Muscle of leg (tissue), 11 donors: ENCODE measurements around the gene MRPS12. TPM values are rescaled to one million over a fixed set of nuclear protein-coding genes. Genes with fewer than 3 reads are reported as not detected.
"Not testable (repeated sequence)": the region's sequence is repeated elsewhere in the genome, so short reads cannot be mapped to it uniquely, and the experiment has no call there.

Source experiments
- DNase-seq: peaks from one replicate; pipeline ENCODE4 v3.0.0; 2013
- H3K27ac ChIP-seq: one replicate; pipeline ENCODE4 v1.5.1; 2013; ENCODE audit warnings: mild to moderate bottlenecking, low read length, control low read depth
- H3K27me3 ChIP-seq: one replicate; pipeline ENCODE4 v1.6.1; 2013; ENCODE audit warnings: low read length; ENCODE audit not compliant: control insufficient read depth, insufficient read depth
- H3K36me3 ChIP-seq: one replicate; pipeline ENCODE4 v1.6.1; 2013; ENCODE audit warnings: low read length; ENCODE audit not compliant: control insufficient read depth, insufficient read depth
- H3K4me1 ChIP-seq: one replicate; pipeline ENCODE4 v1.6.1; 2013; ENCODE audit warnings: low read length; ENCODE audit not compliant: control insufficient read depth, insufficient read depth
- H3K4me3 ChIP-seq: one replicate; pipeline ENCODE4 v1.5.1; 2013; ENCODE audit warnings: low read length, control low read depth
- H3K9me3 ChIP-seq: replicated peaks from 2 replicates; pipeline ENCODE4 v1.6.1; 2013; ENCODE audit warnings: low read depth, low read length; ENCODE audit not compliant: control insufficient read depth
- WGBS: methylation state at CpG from one replicate; pipeline ENCODE4 v1.1.5; 2013; ENCODE audit warnings: missing lambda C conversion rate; ENCODE audit not compliant: insufficient coverage; 5-methylcytosine and 5-hydroxymethylcytosine counted together
- polyA plus RNA-seq, 8 donors: library from polyadenylated mRNA; unstranded; fragments of 120-200 nt; gene quantifications; one replicate each; pipeline versions ENCODE4 v1.2.1 to v1.2.3, GENCODE V29; 2013; ENCODE audit warnings: inconsistent platforms in 1 of 8, low replicate concordance in 1 of 8; ENCODE audit not compliant: insufficient read length in 8 of 8, insufficient read depth in 1 of 8
- total RNA-seq: library from RNA; stranded (reverse); fragments of 120-200 nt; gene quantifications from one replicate; pipeline ENCODE4 v1.2.4, GENCODE V29; 2013

The MRPS12 gene
- total and polyA plus RNA-seq, 9 donors: 19.6 to 22.7 (median 20.6) TPM

GRCh38 chr19:38932425-38933179 lies 1.9 kb downstream of the MRPS12 start:
- H3K36me3 ChIP-seq: peaks cover 32% of the 10 kb centered on the region
- peaks cover 13% of the 10 kb centered on the region for H3K4me1 ChIP-seq
- H3K4me3 ChIP-seq: no peak overlapping the region
- no peak overlapping the region for H3K27ac ChIP-seq
- DNase-seq: no peak
- H3K9me3 ChIP-seq: peaks cover 4% of the 10 kb centered on the region
- 86% methylated on average over 25 of the region's 29 CpGs for WGBS
- H3K27me3 ChIP-seq: no peaks in the 10 kb centered on the region

- WGBS: no CpG with 5 or more reads among the region's 4 CpGs
- no peaks in the 10 kb centered on the region for H3K27me3 ChIP-seq
- H3K27ac ChIP-seq: no peak overlapping the region
- H3K4me3 ChIP-seq: no peak overlapping the region
- no peak for DNase-seq
- H3K9me3 ChIP-seq: peaks cover 4% of the 10 kb centered on the region
- H3K4me1 ChIP-seq: peaks cover 13% of the 10 kb centered on the region
- H3K36me3 ChIP-seq: peaks cover 28% of the 10 kb centered on the region
Measured at GRCh38 chr19:38933544-38933943, 2.8 kb downstream of the MRPS12 start.

DNA sequence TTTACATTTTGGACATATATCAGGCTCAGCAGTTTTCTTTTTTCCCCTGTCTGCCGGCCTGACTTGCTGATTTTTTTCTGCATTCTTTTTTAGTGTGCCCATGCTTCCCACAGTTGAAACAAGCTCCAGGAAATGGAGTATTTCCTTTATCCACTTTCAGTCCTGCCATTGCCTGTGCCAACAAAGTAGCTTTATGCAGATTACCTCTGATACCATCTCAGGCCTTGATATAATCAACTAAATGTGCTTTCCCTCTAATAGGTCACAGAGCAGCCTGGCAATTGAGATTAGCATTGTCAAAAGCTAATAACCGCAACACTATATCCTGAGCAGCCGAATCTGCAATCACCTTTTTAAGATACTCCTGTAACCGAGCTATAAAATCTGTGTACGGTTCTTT lies 9.2 kb downstream of the MRPS12 start:
- Histone ChIP-seq H3K27me3 (no peaks in the 10 kb centered on the region), H3K4me1 (no peaks in the 10 kb centered on the region), H3K27ac (no peak overlapping the region), H3K4me3 (no peak overlapping the region), H3K36me3 (peaks cover 21% of the 10 kb centered on the region), H3K9me3 (peaks cover 1% of the 10 kb centered on the region)
- no peak for DNase-seq
- 73% methylated on average over 5 of the region's 5 CpGs for WGBS

GRCh38 chr19:38941466-38941865 lies 10.7 kb downstream of the MRPS12 start:
- H3K36me3 ChIP-seq: peaks cover 31% of the 10 kb centered on the region
- H3K27me3 ChIP-seq: not testable (repeated sequence)
- WGBS: 80% methylated on average over 1 of the region's 5 CpGs

GRCh38 chr19:38941979-38942378 lies 11.2 kb downstream of the MRPS12 start:
- WGBS: no CpG with 5 or more reads among the region's 2 CpGs
- no peak for DNase-seq
- no peak overlapping the region for H3K27ac ChIP-seq
- H3K4me1 ChIP-seq: no peaks in the 10 kb centered on the region
- no peaks in the 10 kb centered on the region for H3K27me3 ChIP-seq
- no peak overlapping the region for H3K4me3 ChIP-seq
- peaks cover 36% of the 10 kb centered on the region for H3K36me3 ChIP-seq
- H3K9me3 ChIP-seq: no peaks in the 10 kb centered on the region

More at GRCh38 chr19:38941466-38941865, 10.7 kb downstream of the MRPS12 start:
- not testable (repeated sequence) for DNase-seq, H3K9me3 ChIP-seq, H3K27ac ChIP-seq, H3K4me1 ChIP-seq, H3K4me3 ChIP-seq

GRCh38 chr19:38942471-38943181 lies 11.9 kb downstream of the MRPS12 start:
- Histone ChIP-seq H3K36me3 (peaks cover 42% of the 10 kb centered on the region), H3K27me3 (no peaks in the 10 kb centered on the region), H3K4me1 (no peaks in the 10 kb centered on the region), H3K27ac (no peak overlapping the region), H3K4me3 (no peak overlapping the region), H3K9me3 (no peaks in the 10 kb centered on the region)
- 88% methylated on average over 14 of the region's 20 CpGs for WGBS
- no peak for DNase-seq

- H3K27me3 ChIP-seq: no peaks in the 10 kb centered on the region
- H3K9me3 ChIP-seq: no peaks in the 10 kb centered on the region
- DNase-seq: no peak
- H3K36me3 ChIP-seq: peaks cover 42% of the 10 kb centered on the region
- peaks cover under 1% of the 10 kb centered on the region for H3K4me1 ChIP-seq
- H3K27ac ChIP-seq: no peak overlapping the region
- H3K4me3 ChIP-seq: no peak overlapping the region
- WGBS: 84% methylated on average over 8 of the region's 12 CpGs
Measured at GRCh38 chr19:38944981-38945506, 14.3 kb downstream of the MRPS12 start.

DNA sequence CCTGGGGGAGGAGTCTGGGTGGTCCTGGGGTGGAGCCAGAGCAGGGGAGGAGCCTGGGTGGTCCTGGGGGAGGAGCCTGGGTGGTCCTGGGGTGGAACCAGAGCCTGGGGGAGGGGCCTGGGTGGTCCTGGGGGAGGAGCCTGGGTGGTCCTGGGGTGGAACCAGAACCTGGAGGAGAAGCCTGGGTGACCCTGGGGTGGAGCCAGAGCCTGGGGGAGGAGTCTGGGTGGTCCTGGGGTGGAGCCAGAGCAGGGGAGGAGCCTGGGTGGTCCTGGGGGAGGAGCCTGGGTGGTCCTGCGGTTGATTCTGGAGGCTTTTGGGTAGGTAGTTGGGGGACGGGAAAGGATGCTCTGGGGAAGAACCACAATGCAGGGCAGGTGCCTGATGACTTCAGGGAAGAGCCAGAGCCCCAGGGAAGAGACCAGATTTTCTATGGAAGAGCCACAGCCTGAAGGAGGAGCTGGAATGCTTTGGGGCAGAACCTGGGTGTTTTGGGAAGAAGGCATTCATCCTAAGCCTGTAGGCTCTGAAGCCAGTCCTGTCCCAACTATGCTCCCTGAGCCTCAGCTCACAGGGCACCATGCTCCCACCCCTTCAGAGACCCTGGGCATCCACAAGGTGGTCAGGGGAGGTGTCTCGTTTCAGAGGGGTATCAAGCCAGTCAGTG lies 15.0 kb downstream of the MRPS12 start:
- peaks cover 4% of the 10 kb centered on the region for H3K4me1 ChIP-seq

DNA sequence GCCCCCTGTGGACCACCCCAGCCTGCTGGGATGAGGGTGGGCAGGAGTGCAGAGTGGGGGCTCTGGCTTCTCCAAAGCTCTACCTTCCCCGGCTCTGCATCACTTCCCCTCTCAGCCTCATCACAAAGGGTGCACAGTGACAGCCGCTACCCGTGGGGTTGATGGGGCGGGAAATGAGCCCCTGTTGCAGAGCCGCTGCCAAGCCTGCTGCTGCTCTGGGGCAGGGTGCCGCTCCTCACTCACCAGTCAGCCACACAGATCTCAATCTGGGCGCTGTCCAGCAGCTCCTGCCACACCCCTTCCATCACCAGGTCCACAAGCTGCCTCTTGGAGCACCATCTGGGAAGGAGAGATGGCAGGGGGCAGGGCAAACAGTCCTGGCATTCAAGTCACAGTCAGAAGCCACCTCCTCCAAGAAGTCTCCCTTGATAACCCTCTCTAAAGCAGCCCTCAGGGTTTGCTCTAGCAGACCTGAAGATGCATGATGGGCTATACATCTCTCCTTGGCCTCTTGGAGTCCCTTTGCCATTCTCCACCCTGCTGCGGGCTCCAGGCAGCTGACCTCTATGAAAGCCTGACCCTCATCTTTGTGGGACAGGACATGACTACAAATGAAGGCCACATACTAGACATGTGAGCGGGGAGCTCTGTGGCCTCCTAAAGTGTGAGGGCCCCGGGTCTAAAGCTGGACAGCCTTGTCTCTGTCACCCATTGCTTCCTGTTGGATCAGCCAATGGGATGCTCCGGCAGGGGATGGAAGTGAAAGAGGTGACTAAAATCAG lies 15.7 kb downstream of the MRPS12 start:
- no peak overlapping the region for H3K4me3 ChIP-seq
- DNase-seq: no peak
- 92% methylated on average over 7 of the region's 11 CpGs for WGBS
- peaks cover 4% of the 10 kb centered on the region for H3K4me1 ChIP-seq
- H3K27me3 ChIP-seq: no peaks in the 10 kb centered on the region
- peaks cover 42% of the 10 kb centered on the region for H3K36me3 ChIP-seq
- H3K9me3 ChIP-seq: no peaks in the 10 kb centered on the region
- no peak overlapping the region for H3K27ac ChIP-seq

More for the DNA sequence above, 15.0 kb downstream of the MRPS12 start:
- Histone ChIP-seq H3K27me3 (no peaks in the 10 kb centered on the region), H3K36me3 (peaks cover 42% of the 10 kb centered on the region), H3K27ac (no peak overlapping the region), H3K4me3 (no peak overlapping the region), H3K9me3 (no peaks in the 10 kb centered on the region)
- no peak for DNase-seq
- WGBS: 80% methylated on average over 2 of the region's 3 CpGs
